ENCODE data around the gene MBD3. TPM values are rescaled to one million over a fixed set of nuclear protein-coding genes. Genes with fewer than 3 reads are reported as not detected.
"Not testable (repeated sequence)": the region's sequence is repeated elsewhere in the genome, so short reads cannot be mapped to it uniquely, and the experiment has no call there.

MBD3 gene
- total RNA-seq, 1 experiment from 2014 or later = 128 TPM

GRCh38 chr19:1538978-1539377 lies 53.7 kb downstream of the MBD3 start:
- no peak overlapping the region for H4K8ac ChIP-seq (replicated peaks; ENCODE audit: insufficient read length, low read depth, low read length)
- H3K27me3 Mint-ChIP-seq (ENCODE audit: low read depth) = peaks cover 51% of the 10 kb centered on the region

GRCh38 chr19:1535699-1536098 lies 57.0 kb downstream of the MBD3 start:
- not testable (repeated sequence) for H2AFZ ChIP-seq (ENCODE audit: low read length); H3K9me3 Mint-ChIP-seq; H2AK5ac ChIP-seq (ENCODE audit: insufficient read length, low read length); H3K23me2 ChIP-seq (ENCODE audit: insufficient read length, low read depth, low read length, poor library complexity, severe bottlenecking); H3K27me3 ChIP-seq (ENCODE audit: insufficient read depth, low read length); H3K9me3 ChIP-seq (ENCODE audit: control insufficient read depth, low read depth, low read length); H3T11ph ChIP-seq (ENCODE audit: low read length); H3K4me1 Mint-ChIP-seq; H3K18ac ChIP-seq (ENCODE audit: insufficient read length, low read depth, low read length); H4K8ac ChIP-seq (replicated peaks; ENCODE audit: insufficient read length, low read depth, low read length); H2BK5ac ChIP-seq (ENCODE audit: insufficient read length, low read length); H3K79me1 ChIP-seq (ENCODE audit: insufficient read depth, low read depth, low read length, poor library complexity, severe bottlenecking); H2BK20ac ChIP-seq (ENCODE audit: low read depth, low read length, poor library complexity, severe bottlenecking); H3K36me3 Mint-ChIP-seq (ENCODE audit: insufficient read depth in 1 of 3, low read depth in 3 of 3); H3K27ac ChIP-seq (ENCODE audit: insufficient read length, low read depth, low read length); H3K9ac ChIP-seq (ENCODE audit: extremely low read depth, insufficient read length, low read length); H2BK12ac ChIP-seq (ENCODE audit: insufficient read length, low read depth, low read length); H2BK15ac ChIP-seq (ENCODE audit: low read depth, low read length); H4K20me1 ChIP-seq (ENCODE audit: control insufficient read depth, insufficient read depth, insufficient read length); H3K27ac Mint-ChIP-seq; H2BK120ac ChIP-seq (ENCODE audit: low read depth, low read length, poor library complexity, severe bottlenecking); H3K4me2 ChIP-seq (ENCODE audit: insufficient read depth, insufficient read length, low read length); H3K4me1 ChIP-seq (ENCODE audit: insufficient read depth, low read length); H3K4me3 Mint-ChIP-seq; H3K14ac ChIP-seq (ENCODE audit: insufficient read depth, low read length); H3K4ac ChIP-seq (ENCODE audit: low read depth, low read length); H4K91ac ChIP-seq (ENCODE audit: insufficient read length, low read depth, low read length); H3K79me2 ChIP-seq (ENCODE audit: insufficient read depth, low read length); H4K5ac ChIP-seq (ENCODE audit: insufficient read length, low read depth, low read length); DNase-seq; H3K56ac ChIP-seq (ENCODE audit: insufficient read length, low read depth, low read length); H3K23ac ChIP-seq (ENCODE audit: insufficient read length, low read depth, low read length)
- WGBS (ENCODE audit: extremely low coverage, insufficient read length, low lambda C conversion rate) = no CpG with 5 or more reads among the region's 7 CpGs
- H3K27me3 Mint-ChIP-seq (ENCODE audit: low read depth) = peaks cover 33% of the 10 kb centered on the region

More at GRCh38 chr19:1538978-1539377, 53.7 kb downstream of the MBD3 start:
- Histone ChIP-seq H3K9ac (ENCODE audit: extremely low read depth, insufficient read length, low read length) (no peak overlapping the region), H2BK20ac (ENCODE audit: low read depth, low read length, poor library complexity, severe bottlenecking) (no peak overlapping the region), H3K14ac (ENCODE audit: insufficient read depth, low read length) (no peak overlapping the region; the same call in 1 of the 2 replicates), H4K91ac (ENCODE audit: insufficient read length, low read depth, low read length) (no peak overlapping the region), H3K56ac (ENCODE audit: insufficient read length, low read depth, low read length) (no peak overlapping the region), H3K79me2 (ENCODE audit: insufficient read depth, low read length) (no peaks in the 10 kb centered on the region), H3K23ac (ENCODE audit: insufficient read length, low read depth, low read length) (no peak overlapping the region), H4K20me1 (ENCODE audit: control insufficient read depth, insufficient read depth, insufficient read length) (no peaks in the 10 kb centered on the region), H3K27me3 (ENCODE audit: insufficient read depth, low read length) (no peaks in the 10 kb centered on the region), H3K9me3 (ENCODE audit: control insufficient read depth, low read depth, low read length) (no peaks in the 10 kb centered on the region), H2AK5ac (ENCODE audit: insufficient read length, low read length) (no peak overlapping the region), H3K27ac (ENCODE audit: insufficient read length, low read depth, low read length) (no peak overlapping the region), H2BK15ac (ENCODE audit: low read depth, low read length) (no peak overlapping the region), H2BK5ac (ENCODE audit: insufficient read length, low read length) (no peak overlapping the region), H4K5ac (ENCODE audit: insufficient read length, low read depth, low read length) (no peak overlapping the region), H3K4me2 (ENCODE audit: insufficient read depth, insufficient read length, low read length) (no peak overlapping the region), H3T11ph (ENCODE audit: low read length) (no peak overlapping the region), H3K4ac (ENCODE audit: low read depth, low read length) (no peak overlapping the region), H2AFZ (ENCODE audit: low read length) (no peak overlapping the region), H3K23me2 (ENCODE audit: insufficient read length, low read depth, low read length, poor library complexity, severe bottlenecking) (no peaks in the 10 kb centered on the region), H2BK12ac (ENCODE audit: insufficient read length, low read depth, low read length) (no peak overlapping the region), H3K79me1 (ENCODE audit: insufficient read depth, low read depth, low read length, poor library complexity, severe bottlenecking) (no peaks in the 10 kb centered on the region), H2BK120ac (ENCODE audit: low read depth, low read length, poor library complexity, severe bottlenecking) (no peak overlapping the region), H3K18ac (ENCODE audit: insufficient read length, low read depth, low read length) (no peak overlapping the region), H3K4me1 (ENCODE audit: insufficient read depth, low read length) (no peaks in the 10 kb centered on the region)
- no CpG with 5 or more reads among the region's 15 CpGs for whole genome bisulfite sequencing (ENCODE audit: extremely low coverage, insufficient read length, low lambda C conversion rate)
- TF ChIP-seq CTCF (conservative IDR thresholded peaks at IDR 0.05) = no peak
- Mint-ChIP-seq H3K27ac (no peak overlapping the region), H3K9me3 (no peaks in the 10 kb centered on the region), H3K4me1 (peaks cover 4 to 5% of the 10 kb centered on the region in 2 experiments), H3K4me3 (no peak overlapping the region), H3K36me3 (ENCODE audit: insufficient read depth in 1 of 3, low read depth in 3 of 3) (no peaks in the 10 kb centered on the region)
- DNase-seq = no peak

Data from H9 (cell line).